ENCODE results near the gene KIF18A. TPM values are rescaled to one million over a fixed set of nuclear protein-coding genes. Genes with fewer than 3 reads are reported as not detected.

Gene KIF18A
- total RNA-seq, 2 experiments from 2014 or later = 36.4 to 42.3 TPM

- intact Hi-C loops (cut with micrococcal nuclease; ENCODE audit: unreplicated experiment) = no loop called here
- Histone ChIP-seq H3K36me3 (ENCODE audit: insufficient read depth, low read length) (peaks cover 47% of the 10 kb centered on the region), H3K27ac (ENCODE audit: low read depth, low read length, poor library complexity, severe bottlenecking) (no peak overlapping the region), H3K9me2 (ENCODE audit: insufficient read depth, low read length) (no peaks in the 10 kb centered on the region), H3K4me2 (ENCODE audit: low read length) (no peak overlapping the region), H3K9me3 (ENCODE audit: low read length) (no peaks in the 10 kb centered on the region), H3K79me2 (ENCODE audit: insufficient read depth, low read depth, low read length) (no peaks in the 10 kb centered on the region), H3K4me3 (ENCODE audit: low read depth, low read length, poor library complexity, severe bottlenecking) (no peak overlapping the region), H4K20me1 (ENCODE audit: insufficient read depth, low read length) (no peaks in the 10 kb centered on the region), H2AFZ (ENCODE audit: low read length) (no peak overlapping the region), H3K4me1 (ENCODE audit: insufficient read depth, low read length, poor library complexity, severe bottlenecking) (no peaks in the 10 kb centered on the region)
- BruUV-seq (replicated peaks) = no TSS peak
- CTCF ChIA-PET (ENCODE audit: unreplicated experiment) = no interaction called here
- no peak for TF ChIP-seq CTCF (conservative IDR thresholded peaks at IDR 0.05; ENCODE audit: low read length)
- TF ChIP-seq EZH2phosphoT487 (IDR thresholded peaks at IDR 0.05; ENCODE audit: borderline replicate concordance, low read depth, low read length) = no peak
- no peak for DNase-seq (ENCODE audit: low spot score)
- POLR2A ChIA-PET = interaction anchor here (0.6 to 1.0 kb wide), 2 partner anchors 27 to 228 kb away, joined by 3 to 4 read pairs; no protein-coding TSS in a partner anchor
Observed at GRCh38 chr11:28017816-28018215, 90.1 kb downstream of the KIF18A start.

DNA sequence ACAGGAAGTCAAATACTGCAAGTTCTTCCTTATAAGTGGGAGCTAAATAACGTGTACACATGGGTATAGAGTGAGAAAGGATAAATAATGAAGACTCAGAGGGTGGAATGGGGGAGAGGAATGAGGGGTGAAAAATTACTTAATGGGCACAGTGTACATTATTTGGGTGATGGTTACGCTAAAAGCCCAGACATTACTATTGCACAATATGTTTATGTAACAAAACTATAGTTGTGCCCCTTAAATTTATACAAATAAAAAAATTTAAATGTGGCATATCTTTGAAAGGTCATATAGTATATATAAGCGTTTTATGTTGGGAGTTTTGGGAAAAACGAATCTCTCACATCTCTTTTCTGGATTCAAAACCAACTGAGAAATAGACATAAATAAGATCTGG lies 96.1 kb downstream of the KIF18A start:
- ChIA-PET CTCF (ENCODE audit: unreplicated experiment) (no interaction called here), POLR2A (interaction anchor here (0.7 kb wide), 1 partner anchor 8 kb away, joined by 3 read pairs; no protein-coding TSS in a partner anchor)
- H3K9me3 ChIP-seq (ENCODE audit: low read length) = no peaks in the 10 kb centered on the region
- no peak for TF ChIP-seq CTCF (conservative IDR thresholded peaks at IDR 0.05; ENCODE audit: low read length)
- no peak for TF ChIP-seq EZH2phosphoT487 (IDR thresholded peaks at IDR 0.05; ENCODE audit: borderline replicate concordance, low read depth, low read length)
- H3K27ac ChIP-seq (ENCODE audit: low read depth, low read length, poor library complexity, severe bottlenecking) = no peak overlapping the region
- H3K4me3 ChIP-seq (ENCODE audit: low read depth, low read length, poor library complexity, severe bottlenecking) = no peak overlapping the region
- H3K36me3 ChIP-seq (ENCODE audit: insufficient read depth, low read length) = peaks cover 15% of the 10 kb centered on the region
- no TSS peak for BruUV-seq (replicated peaks)
- H3K4me2 ChIP-seq (ENCODE audit: low read length) = no peak overlapping the region
- H2AFZ ChIP-seq (ENCODE audit: low read length) = no peak overlapping the region
- no peaks in the 10 kb centered on the region for H3K4me1 ChIP-seq (ENCODE audit: insufficient read depth, low read length, poor library complexity, severe bottlenecking)
- H3K79me2 ChIP-seq (ENCODE audit: insufficient read depth, low read depth, low read length) = no peaks in the 10 kb centered on the region
- no peaks in the 10 kb centered on the region for H4K20me1 ChIP-seq (ENCODE audit: insufficient read depth, low read length)
- intact Hi-C loops (cut with micrococcal nuclease; ENCODE audit: unreplicated experiment) = no loop called here
- DNase-seq (ENCODE audit: low spot score) = no peak
- H3K9me2 ChIP-seq (ENCODE audit: insufficient read depth, low read length) = no peaks in the 10 kb centered on the region

DNA sequence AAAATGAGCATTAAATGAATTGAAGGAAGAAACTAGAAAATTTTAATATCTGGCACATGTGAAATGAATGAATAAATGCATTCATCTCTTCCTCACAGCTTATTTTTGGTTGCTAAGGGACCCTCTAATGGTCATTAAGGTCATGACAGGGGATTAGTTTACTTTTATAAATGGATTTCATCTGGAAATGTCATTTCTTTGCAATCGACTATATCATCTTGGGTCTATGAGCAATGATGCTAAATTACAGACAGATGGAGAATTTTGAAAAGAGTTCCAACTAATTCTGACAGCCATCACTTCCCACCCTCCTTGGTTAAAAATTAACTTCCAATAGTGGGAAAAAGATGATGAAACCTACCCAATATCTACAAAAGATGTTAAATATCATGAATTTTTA lies 98.0 kb downstream of the KIF18A start:
- Histone ChIP-seq H3K4me2 (ENCODE audit: low read length) (no peak overlapping the region), H4K20me1 (ENCODE audit: insufficient read depth, low read length) (no peaks in the 10 kb centered on the region), H3K27ac (ENCODE audit: low read depth, low read length, poor library complexity, severe bottlenecking) (no peak overlapping the region), H3K9me2 (ENCODE audit: insufficient read depth, low read length) (no peaks in the 10 kb centered on the region), H3K4me3 (ENCODE audit: low read depth, low read length, poor library complexity, severe bottlenecking) (no peak overlapping the region), H3K36me3 (ENCODE audit: insufficient read depth, low read length) (peaks cover 15% of the 10 kb centered on the region), H3K4me1 (ENCODE audit: insufficient read depth, low read length, poor library complexity, severe bottlenecking) (no peaks in the 10 kb centered on the region), H2AFZ (ENCODE audit: low read length) (no peak overlapping the region), H3K9me3 (ENCODE audit: low read length) (no peaks in the 10 kb centered on the region), H3K79me2 (ENCODE audit: insufficient read depth, low read depth, low read length) (no peaks in the 10 kb centered on the region)
- intact Hi-C loops (cut with micrococcal nuclease; ENCODE audit: unreplicated experiment) = no loop called here
- no TSS peak for BruUV-seq (replicated peaks)
- ChIA-PET CTCF (ENCODE audit: unreplicated experiment) (no interaction called here), POLR2A (no interaction called here)
- TF ChIP-seq CTCF (conservative IDR thresholded peaks at IDR 0.05; ENCODE audit: low read length) (no peak), EZH2phosphoT487 (IDR thresholded peaks at IDR 0.05; ENCODE audit: borderline replicate concordance, low read depth, low read length) (no peak)
- no peak for DNase-seq (ENCODE audit: low spot score)
